GM18505 (cell line): ENCODE measurements around the gene KRTAP10-3.

Experiments
- ATAC-seq: cut with Tn5 transposase; IDR thresholded peaks from one replicate; pipeline ENCODE4 v1.9.1; 2021; ENCODE audit not compliant: unreplicated experiment
- POLR2A ChIP-seq: IDR thresholded peaks from 4 replicates; pipeline ENCODE4 v1.6.1; 2011; ENCODE audit warnings: borderline replicate concordance; ENCODE audit not compliant: insufficient read depth, insufficient read length; ENCODE audit errors: extremely low read depth

KRTAP10-3 gene

DNA sequence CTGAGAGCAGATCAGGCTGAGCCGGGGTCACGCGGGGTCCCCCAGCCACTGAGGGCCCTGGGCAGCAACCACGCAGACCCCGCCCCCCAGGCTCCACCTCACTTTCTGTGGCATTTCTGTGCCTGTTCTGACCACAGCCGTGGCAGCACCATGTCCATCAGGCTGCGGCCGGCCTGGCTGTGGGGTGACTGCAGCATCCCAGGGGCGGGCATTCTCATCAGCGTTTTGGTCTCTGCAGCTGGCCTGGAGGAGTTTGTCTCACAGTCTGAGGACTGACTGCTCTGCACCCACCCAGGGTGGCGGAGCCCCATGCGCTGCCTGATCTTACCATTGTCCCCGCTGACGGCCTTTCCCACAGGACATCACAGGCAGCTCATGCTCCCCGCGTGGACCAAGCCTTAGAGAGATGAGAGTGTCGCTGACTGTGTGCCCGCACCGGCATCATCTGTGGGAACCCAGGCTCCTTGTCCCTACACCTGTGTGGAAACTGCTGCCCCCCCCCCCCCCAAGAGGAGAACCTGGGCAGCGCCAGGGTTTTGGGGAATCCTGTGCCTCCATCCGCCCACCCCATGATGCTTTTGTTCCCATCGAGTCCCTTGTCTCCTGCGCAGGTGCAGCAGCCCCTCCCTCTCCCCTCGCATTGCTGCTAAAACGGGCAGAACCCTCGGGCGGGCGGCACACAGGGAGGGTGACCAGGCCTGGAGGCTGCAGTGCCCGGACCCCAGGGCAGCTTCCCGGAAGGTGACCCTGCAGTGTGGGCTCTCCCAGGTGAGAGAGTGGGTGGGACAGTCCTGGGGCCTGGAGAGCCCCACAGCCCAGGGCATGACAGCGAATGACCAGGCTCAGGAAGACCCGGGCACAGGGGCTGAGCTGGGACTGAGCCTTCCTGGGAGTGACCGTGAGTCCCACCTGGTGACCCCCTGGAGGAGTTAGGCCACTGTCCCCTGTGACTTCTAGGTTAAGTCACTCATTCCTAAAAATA lies 20.4 kb downstream of the KRTAP10-3 start:
- no peak for TF ChIP-seq POLR2A
- no peak for ATAC-seq

DNA sequence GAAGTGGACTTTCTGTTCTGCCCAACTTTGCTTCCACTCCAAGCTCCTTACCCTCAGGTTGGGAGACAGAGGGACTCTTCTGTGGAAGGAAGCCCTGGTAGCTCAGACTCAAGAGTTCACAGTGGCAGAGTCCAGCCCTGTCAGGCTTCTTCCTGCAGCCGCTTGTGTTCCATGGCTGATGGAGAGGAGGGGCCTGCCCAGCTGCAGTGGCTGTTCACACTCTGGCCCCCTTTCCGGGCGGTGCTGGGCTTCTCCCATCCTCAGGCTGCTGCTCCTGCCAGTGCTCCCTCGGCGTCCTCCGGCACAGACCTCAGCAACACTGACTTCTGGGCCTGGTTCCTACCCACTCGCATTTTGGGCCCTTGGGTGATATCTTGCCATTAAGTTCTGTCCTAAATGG lies 22.6 kb downstream of the KRTAP10-3 start:
- no peak for ATAC-seq
- no peak for TF ChIP-seq POLR2A

DNA sequence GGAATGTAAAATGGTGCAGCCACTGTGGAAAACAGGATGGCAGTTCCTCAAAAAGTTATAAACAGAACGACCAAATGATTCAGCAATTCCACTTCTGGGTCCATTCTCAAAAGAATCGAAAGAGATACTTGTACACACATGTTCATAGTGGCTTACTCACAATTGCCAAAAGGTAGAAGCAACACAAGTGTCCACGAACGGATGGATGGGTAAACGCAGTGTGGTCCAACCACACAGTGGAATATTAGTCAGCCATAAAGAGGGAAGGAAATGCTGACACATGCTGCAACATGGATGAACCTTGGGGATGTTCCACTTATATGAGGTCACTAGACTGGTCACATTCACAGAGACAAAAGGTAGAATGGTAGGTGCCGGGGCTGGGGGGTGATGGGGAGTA lies 23.9 kb downstream of the KRTAP10-3 start:
- no peak for TF ChIP-seq POLR2A
- no peak for ATAC-seq

DNA sequence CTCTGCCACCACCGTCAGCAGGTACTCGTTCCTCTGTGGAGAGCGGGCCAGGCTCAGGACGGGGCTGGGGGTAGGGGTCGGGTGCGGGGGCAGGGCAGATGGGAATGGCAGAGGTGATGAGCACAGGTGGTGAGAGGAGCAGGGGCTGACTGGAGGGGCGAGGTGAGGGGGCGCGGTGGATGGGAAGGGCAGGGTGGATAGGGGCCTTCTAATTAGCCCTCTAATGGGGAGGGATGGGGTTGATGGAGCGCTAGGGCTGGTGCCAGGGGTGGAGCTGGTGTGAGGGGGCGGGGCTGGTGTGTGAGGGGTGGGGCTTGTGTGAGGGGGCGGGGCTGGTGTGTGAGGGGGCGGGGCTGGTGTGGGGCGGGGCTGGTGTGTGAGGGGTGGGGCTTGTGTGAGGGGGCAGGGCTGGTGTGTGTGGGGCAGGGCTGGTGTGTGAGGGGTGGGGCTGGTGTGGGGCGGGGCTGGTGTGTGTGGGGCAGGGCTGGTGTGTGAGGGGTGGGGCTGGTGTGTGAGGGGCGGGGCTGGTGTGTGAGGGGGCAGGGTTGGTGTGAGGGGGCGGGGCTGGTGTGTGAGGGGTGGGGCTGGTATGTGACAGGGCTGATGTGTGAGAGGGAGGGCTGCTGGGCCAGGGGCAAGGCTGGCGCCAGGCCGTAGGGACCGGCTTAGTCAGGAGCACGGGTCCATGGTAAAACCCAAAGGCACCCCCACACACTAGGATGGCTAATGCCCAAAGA lies 24.5 kb downstream of the KRTAP10-3 start:
- no peak for TF ChIP-seq POLR2A
- no peak for ATAC-seq

DNA sequence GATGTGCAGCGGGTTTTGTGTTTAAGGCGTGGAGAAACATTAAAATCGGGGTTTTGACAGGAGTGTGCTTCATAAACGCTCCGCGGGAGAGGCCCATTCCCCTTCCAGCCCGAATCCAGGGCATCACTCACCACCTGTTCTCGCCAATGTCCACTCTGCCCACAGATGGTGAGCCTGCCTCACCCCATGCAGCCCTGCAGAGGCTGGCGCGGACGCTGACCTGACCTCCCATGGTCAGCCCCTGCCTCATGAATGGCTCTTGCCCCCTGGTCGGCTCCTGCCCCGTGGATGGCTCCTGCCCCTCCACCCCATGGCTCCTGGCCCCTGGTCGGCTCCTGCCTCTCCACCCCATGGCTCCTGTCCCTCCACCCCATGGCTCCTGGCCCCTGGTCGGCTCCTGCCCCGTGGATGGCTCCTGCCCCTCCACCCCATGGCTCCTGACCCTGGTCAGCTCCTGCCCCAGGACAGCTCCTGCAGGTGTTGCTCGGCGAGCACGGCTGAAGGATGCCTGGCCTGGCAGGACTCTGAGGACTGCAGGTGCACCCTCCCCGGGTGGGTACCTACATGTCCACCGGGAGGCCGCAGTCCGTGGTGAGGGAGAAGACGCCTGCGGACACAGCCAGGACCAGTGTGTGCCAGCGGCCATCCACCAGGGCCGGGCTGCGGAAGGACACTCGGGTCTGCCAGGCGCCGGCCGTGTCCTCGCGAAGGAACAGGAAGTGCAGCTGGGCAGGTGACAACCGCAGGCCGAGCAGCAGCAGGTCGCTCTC lies 25.3 kb downstream of the KRTAP10-3 start:
- no peak for ATAC-seq
- no peak for TF ChIP-seq POLR2A

DNA sequence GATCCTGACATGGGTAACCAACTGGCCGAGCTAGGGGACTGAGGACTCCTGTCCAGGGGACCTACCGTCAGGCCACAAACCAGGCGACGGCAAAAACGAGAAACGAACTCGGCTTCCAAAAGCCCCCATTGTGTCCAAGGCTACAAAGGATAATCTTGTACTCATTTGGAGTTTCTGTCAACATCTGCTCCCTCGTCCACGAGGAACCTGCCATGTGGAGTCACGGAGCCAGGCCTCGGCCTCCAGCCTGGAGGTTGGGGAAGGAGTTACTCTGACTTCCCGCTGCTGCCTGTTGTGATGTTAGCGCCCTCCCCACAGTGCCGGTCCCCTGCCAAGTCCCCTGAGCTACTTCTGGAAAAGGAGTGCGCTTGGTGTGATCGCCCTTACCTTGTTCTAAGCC lies 25.9 kb downstream of the KRTAP10-3 start:
- ATAC-seq: no peak
- TF ChIP-seq POLR2A: no peak

DNA sequence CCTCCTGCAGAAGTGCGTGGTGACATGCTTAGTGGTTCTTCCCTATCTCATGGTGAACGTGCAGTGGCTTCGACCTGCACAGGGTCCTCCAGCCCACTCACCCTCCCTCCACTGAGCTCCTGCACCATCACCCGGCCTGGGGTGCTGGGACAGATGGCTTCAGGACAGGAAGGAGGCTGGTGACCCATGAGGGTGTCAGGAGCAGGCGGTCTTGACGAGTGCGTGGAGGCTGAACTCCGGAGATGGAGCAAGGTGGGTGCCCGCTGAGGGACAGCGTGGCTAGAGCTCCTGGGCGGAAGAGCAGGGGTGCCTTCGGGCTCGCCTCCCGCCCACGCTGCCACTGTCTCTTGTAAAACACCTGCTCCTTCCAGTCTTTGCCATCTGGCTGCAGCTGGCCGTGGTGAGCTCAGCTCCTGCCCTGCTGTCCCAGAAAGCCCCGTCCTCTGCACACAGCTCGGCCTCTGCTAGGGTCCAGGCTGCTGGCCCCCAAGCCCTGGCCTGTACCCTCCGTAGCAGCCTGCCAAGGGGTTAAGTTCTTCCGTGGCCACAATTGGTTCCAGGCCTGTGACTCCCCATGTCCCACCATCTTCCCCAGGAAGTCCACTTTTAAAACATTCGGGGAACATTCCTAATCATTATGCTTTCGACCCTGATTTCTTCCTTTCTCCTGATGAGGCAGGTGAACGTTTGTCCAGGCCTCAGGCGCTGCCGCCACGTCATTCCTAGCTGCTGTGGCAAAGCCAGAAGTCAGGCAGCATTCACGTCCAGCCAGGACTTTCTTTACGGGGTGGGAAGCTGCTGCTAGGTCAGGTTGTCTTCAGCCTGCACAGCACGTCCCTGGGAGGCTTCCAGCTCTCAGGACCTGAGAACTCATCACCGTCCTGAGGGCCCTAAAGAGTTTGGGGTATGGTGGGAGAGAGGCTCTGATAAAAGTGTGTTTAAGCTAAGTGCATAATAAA lies 26.7 kb downstream of the KRTAP10-3 start:
- ATAC-seq: no peak
- TF ChIP-seq POLR2A: no peak

DNA sequence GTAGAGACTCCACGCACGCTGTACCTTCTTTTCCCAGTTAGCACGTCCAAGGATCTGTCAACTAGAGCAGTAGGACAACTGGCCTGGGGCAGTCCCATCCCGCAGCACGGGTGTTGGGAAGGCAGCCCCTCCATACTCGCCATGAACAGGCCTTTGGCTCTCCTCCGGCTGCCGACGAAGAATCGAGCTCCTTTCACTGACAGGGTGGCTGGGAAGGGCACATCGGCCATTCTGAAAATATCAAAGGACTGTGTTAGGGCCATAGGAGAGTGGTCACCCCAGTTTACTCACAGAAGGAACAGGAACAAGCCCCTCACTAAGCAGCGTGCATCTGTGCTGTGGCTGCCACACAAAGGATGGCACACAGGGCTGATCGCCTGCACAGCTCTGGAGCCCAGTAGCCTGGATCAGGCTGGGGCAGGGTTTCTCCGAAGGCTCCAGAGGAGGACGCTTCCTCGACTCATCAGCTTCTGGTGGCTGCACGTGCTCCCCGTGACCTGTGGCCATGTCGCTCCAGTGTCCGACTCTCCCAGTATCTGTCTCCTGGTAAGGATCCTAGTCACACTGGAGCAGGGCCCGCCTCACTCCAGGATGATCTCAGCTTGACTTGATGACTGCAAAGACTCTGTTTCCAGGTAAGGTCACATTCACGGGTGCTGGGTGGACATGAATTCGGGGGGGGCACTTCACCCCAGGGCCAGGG lies 27.5 kb downstream of the KRTAP10-3 start:
- no peak for TF ChIP-seq POLR2A
- no peak for ATAC-seq

DNA sequence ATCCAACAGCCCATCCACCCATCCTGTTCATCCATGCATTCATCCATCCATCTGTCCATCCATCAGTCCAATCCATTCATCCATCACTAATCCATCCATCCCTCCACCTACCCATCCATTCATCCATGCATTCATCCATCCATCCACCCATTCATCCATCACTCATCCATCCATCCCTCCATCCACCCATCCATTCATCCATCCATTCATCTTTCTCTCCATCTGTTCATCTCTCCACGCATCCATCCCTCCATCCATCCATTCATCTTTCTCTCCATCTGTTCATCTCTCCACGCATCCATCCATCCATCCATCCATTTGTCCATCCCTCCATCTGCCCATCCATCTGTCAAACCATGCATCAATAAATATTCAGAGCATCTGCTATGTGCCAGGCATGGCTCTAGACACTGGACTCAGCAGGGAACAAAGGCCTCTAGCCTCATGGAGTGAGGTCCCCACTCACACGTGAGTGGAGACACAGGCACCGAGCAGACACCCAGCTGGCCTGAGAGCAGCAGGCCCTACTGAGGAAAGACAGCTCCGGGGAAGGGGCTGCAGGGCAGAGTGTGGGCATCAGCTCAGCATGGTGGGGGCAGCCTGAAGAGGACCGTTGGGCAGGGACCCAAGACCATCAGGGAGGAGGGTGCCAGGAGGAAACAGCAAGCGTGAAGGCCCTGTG lies 28.2 kb downstream of the KRTAP10-3 start:
- no peak for ATAC-seq
- TF ChIP-seq POLR2A: no peak

DNA sequence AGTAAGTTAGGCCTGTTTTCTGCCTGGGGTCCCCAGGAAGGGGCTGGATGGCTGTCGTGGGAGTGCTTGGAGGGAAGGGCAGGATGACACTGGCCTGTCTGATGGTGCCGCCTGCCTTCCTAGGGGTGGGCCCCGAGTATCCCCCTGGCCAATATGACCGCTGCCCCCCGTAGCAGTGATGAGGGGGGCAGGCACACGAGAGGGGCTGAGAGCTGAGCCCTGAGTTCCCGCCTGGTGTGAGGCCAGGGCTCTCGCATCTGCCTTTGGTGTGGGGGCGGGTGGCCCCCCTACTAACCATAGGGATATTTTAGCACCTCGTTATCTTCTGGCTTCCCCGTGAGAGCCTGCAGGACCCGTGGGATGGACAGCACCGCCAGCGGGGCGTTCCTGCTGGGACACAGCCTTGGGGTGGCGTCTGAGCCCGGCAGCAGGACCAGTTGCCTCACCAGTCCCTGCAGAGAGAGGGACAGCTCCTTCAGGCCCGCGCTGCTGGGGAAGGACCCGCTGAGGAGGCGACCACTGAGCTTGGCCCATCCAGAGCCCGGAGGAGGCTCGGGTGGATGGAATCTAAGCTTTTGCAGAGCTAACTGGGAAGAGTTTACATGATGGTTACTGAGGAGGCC lies 29.0 kb downstream of the KRTAP10-3 start:
- TF ChIP-seq POLR2A: no peak

DNA sequence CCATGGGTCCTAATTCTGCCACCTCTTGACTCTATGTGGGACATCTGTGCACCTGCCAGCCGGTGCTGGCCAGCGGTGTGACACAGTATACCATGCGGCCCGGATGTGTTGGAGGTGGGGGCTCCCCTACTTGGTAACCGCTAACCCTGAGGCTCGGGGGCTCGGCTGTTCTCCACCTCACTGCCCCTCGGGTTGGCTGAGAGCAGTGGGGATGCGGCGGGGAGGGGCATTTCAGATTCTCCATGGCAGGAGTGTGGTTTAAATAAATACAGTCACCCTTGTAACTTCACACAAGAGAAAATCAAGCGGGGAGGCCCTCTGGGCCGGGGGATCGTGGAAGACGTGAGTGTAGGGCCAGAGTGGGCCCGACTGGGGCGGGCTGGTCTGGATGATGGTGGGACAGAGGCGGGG lies 29.6 kb downstream of the KRTAP10-3 start:
- no peak for ATAC-seq
- TF ChIP-seq POLR2A: no peak

More for the DNA sequence above, 29.0 kb downstream of the KRTAP10-3 start:
- no peak for ATAC-seq
